GM18508 (cell line): ENCODE results near the gene TMEM143.
"Not testable (repeated sequence)": the region's sequence is repeated elsewhere in the genome, so short reads cannot be mapped to it uniquely, and the experiment has no call there.

ENCODE experiments used
- ATAC-seq: cut with Tn5 transposase; IDR thresholded peaks from one replicate; pipeline ENCODE4 v1.9.1; 2021; ENCODE audit warnings: moderate number of reproducible peaks; ENCODE audit not compliant: insufficient read depth, unreplicated experiment

TMEM143 gene

DNA sequence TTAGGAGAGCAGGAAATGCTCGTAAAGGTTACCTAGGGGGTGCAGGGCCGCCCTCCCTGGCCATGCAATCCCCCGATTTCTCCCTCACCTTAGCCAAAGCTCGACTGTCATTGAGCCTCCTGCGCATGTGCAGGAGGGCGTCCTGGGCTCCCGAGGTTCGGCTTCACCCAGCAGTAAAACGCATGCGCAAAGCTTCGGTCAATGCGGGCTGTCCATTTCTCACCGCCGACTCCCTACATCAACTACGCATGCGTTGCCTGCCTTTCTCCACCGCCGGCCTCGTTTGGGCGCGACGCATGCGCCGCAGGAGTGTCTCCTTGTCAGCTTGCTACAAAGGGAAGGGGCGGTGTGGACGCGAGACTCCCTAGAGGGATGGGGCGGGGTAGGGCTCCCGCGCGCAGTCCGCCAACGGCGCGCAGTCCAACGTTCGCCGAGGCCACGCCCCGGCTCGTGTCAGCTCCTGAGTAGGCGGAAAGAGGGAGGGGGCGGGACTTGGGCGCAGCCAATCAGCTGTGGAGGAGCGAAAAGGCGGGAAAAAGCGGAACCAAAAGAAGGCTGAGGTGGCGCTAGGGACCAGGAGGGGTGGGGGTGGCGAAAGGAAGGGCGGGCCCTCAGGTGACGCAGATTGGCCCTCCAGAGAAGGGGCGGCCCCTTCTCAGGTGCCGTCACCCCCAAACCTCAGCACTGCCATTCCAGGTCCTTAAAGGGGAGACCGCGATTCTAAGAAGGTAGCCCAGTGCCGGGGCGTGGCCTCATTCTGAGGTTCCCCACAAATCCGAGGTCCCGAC, at the start of gene TMEM143, which contains the start of gene SYNGR4:
TSS of gene TMEM143 (minus strand) at position 131 of the 788 bp plus-strand sequence. CDS start at position 111, 20 bp downstream.
TSS of gene SYNGR4 (plus strand) at position 558 of the 788 bp plus-strand sequence. CDS start 1,476 bp downstream, outside the sequence.
- ATAC-seq: peak; percentile 41

DNA sequence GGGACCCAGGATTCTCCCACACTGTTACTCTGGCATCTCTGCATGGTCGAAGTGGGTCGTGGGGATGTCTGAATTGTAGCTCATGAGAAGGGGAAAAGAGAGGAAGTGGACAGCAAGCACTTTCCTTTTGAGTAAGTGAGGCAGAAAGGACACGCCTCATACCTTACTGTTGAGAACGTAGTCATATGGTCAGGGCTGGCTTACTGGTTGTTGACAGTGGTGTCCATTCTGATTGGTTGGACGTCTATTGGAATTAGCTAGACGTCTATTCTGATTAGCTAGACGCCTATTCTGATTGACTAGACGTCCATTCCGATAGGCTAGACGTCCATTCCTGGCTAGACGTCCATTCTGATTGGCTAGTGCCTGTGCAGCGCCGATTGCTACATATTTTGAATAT, 42.1 kb upstream of the TMEM143 start:
- no peak for ATAC-seq

DNA sequence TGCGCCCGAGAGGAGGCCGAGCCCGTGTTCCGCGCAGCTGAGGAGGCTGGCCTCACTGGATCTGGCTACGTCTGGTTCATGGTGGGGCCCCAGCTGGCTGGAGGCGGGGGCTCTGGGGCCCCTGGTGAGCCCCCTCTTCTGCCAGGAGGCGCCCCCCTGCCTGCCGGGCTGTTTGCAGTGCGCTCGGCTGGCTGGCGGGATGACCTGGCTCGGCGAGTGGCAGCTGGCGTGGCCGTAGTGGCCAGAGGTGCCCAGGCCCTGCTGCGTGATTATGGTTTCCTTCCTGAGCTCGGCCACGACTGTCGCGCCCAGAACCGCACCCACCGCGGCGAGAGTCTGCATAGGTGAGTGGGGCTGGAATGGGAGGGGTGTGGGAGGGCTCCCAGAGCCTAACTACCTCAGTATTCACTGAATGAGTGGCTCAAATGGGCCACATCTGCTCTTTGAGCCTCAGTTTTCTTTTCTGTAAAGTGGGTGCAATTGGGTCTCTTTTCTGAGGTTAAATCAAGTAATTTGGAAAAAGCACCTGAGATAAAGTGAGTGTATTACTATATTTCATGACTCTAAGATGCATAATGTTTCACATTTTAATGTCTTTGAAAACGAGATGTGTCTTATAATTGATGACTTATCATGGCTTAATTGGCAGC, 41.4 kb upstream of the TMEM143 start:
- ATAC-seq: no peak

DNA sequence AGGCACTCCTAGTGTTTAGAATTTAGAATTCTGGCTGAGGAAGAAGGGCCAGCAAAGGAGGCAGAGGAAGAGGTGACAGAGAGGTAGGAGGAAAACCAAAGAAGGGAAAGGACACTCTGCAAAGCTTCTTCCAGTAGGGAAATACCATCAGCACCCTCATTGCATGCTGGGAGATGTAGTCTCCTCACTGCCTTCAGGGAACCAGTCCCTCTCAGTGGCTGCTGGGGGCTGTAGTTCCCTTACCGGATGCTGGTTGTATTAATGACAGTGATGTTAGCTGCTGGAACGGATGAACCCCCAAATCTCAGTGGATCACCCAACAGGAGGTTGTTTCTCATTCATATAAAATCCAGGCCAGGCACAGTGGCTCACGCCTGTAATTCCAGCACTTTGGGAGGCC, 39.9 kb upstream of the TMEM143 start:
- ATAC-seq: no peak

DNA sequence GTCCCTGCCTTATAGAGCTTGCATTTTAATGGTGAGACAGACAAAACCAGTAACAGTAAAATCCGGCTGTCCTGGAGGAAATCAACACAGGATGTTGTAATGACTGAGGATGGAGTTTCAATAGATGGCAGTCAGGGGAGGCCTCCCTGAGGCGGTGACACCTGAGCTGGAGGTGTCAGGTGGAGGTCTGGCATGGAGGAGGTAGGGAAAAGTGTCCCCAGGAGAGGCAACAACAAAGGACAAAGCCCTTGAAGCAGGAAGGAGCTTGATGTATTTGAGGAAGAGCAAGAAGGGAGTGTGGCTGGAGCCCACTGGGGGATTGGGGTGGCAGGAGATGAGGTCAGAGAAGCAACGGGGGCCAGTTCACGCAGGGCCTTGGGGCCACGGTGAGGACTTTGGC, 37.5 kb upstream of the TMEM143 start:
- no peak for ATAC-seq

DNA sequence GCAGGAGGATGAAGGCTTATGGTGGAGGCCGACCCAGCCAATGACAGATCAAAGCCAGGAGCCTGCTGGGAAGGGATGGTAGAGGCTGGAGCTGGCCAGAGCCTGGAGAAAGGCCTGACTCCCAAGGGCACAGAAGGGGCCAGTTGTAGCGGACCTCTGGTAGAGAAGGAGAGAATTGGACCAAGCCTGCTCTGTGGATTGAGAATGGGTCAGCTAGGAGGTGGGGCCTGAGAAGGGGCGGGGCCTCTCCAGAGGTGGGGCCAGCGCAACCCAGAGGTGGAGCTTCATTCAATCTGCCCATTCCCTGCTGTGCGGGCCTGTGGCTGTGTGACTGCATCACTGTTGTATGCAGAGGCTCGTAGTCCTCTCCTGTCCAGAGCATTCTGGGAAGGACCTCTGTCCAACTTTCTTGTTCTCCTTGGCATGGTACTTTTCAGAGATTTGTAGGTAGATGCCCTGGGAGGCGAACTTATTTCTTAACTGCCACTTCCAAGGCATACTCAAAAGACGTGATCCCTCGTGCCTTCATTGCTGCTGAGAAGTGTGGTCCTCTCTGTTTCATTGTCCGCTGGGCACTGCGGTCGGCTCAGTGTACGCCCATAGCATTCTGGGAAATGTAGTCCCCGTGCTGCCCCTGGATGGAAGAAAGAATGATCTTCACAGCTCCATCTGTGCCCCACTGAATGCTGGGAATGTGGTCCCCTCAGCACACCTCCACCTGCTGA, 36.4 kb upstream of the TMEM143 start:
- ATAC-seq: no peak

DNA sequence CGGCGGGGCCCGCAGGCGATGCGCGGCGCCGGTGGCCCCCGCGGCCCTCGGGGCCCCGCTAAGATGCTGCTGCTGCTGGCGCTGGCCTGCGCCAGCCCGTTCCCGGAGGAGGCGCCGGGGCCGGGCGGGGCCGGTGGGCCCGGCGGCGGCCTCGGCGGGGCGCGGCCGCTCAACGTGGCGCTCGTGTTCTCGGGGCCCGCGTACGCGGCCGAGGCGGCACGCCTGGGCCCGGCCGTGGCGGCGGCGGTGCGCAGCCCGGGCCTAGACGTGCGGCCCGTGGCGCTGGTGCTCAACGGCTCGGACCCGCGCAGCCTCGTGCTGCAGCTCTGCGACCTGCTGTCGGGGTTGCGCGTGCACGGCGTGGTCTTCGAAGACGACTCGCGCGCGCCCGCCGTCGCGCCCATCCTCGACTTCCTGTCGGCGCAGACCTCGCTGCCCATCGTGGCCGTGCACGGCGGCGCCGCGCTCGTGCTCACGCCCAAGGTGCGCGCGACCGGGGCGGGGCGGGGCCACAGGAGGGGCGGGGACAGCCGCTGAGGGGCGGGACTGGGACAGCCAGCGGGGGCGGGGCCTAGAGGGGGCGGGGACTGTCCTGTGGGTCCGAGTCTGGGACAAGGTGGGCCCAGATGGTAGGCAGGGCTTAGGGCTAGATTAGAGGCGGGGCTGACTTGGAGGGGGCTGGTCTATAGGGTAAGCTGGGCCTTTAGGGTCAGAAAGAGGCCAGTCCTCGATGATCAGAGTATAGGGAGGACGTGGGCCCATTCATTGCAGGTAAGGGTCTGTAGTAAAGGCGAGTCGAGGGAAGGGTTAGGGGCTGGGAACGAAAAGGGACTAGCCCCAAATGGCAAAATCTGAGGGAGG, 34.9 kb upstream of the TMEM143 start:
- ATAC-seq: no peak

DNA sequence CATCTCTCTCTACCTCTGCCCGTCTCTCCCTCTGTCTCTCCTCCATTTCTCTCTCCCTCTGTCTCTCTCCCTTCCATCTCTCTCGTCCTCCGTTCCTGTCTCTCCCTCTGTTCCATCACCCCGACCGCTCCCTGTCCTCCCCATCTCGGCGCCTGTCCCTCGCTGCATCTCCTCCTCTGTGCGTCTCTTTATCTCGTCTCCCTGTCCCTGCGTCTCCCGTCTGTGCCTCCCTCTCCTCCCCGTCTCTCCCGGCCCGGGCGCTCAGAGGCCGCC, 34.3 kb upstream of the TMEM143 start:
- ATAC-seq: no peak

DNA sequence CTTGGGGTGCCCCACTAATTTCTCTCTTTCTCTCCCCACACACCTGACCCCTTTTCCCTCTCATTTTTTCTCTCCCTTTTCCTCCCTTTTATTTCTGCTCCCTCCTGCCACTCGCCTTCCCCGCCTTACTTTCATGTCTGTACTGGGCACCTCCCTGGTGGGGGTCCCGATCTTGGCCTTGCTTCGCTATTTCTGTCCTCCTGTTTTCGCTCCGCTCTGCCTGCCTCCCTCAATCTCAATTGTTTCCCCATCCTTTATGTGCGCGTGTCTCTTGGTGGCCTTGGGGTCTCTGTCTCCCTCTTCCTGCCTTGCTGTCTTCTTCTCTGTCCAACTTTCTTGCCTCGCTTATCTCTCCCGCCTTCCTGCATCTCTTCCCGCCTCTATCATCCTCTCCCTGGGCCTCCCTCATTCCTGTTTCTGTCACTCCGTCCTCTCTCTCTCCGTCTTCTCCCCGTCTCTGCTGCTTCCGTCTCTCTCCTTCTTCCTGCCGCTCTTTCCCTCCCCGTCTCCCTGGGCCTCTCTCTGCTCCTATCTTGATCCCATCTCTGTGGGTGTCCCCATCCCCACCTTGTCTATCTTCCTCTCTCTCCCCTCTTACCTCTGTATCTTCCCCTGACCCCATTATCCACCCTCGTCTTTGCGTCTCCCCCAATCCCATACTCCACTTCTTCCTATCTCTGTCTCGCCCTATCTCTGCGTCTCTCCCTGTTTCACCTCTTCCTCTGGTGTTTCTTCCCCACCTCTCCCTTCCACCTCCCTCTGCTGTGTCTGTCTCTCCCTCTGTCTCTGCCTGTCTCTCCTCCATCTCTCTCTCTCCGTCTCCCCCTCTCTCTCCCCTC, 33.7 kb upstream of the TMEM143 start:
- ATAC-seq: no peak

DNA sequence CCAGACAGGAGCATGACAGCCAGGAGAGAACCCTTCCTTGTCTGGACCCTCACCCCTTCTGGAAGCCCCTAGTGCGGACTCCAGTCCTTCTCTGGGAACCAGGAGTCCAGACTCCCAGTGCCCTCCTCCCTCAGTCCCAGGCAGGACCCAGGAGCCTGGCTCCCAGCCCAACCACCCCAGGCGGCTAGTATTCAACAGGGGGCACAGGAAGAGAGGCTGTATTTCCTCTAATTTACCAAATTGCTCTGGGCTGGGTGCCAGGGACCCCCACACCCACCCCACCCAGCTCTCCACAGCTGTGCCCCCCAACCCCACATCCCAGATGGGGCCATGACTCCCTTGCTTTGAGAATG, 33.1 kb upstream of the TMEM143 start:
- no peak for ATAC-seq

DNA sequence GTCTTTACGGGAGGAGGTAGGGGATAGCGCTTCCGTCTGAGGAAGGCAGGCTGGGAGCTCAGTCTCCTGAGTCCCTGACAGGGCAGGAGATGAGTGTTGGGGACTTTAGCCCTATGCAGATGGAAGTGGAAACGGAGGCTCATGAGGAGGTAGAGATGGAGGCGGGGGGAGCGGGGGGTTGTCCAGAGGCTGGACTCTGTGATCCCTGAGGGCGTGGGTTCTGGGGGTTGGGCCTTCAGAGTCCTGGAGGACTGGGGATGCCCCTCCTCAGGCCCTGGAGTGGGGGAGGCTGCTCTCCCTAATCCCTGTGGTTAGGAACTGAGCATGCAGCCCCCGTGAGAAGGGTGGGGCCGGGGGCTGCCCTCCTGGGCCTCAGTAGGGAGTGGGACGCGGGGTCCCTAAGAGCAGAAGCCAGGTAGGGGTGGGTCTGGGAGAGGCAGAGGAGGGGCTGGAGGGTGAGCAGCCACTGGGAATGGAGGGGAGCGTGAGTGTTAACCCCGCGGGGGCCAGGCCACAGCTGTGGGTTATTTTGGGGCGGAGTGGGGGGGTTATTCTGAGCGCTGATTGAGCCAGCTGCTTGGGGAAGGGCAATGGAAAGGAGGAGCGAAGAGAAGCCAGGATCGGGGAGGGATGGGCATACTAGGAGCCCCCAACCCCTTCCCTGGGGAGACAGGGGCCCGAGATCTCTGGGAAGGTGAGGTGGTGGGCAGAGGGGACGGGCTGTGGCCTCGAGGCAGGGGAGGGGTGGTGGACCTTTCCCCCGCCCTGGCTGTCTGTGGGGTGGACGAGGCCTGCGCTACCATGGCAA, 32.5 kb upstream of the TMEM143 start:
- no peak for ATAC-seq

DNA sequence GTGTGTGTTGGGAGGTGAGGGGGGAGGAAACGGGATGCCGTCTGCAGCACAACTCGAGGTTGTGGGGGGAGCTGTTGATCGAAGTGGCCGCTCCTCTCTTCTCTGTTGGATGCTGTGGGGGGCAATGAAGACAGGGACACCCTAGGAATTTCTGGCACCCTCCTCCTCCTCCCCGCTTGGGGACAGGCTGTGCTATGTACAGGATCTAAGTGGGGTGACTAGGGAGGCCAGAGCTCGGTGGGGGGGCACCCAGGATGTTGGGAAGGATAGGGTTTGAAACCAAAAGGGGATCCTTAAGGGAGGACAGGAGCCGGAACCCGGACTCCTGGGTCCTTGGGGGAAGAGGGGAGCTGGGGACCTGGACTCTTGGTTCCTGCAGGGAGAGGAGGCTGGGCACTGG, 31.8 kb upstream of the TMEM143 start:
- no peak for ATAC-seq

DNA sequence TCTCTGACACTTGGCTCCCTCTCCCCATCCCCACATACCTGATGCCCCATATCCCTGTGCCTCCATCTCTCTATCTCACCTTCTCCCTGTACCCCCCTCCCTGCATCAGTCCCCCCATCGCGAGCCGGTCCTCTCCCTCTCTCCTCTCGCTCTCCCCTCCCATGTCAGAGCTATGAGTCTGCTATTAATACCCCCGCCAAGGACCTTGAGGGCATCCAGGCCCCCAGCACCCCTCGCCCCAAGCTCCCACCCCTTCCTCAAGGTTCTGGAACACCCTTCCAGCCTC, 31.4 kb upstream of the TMEM143 start:
- ATAC-seq: no peak

DNA sequence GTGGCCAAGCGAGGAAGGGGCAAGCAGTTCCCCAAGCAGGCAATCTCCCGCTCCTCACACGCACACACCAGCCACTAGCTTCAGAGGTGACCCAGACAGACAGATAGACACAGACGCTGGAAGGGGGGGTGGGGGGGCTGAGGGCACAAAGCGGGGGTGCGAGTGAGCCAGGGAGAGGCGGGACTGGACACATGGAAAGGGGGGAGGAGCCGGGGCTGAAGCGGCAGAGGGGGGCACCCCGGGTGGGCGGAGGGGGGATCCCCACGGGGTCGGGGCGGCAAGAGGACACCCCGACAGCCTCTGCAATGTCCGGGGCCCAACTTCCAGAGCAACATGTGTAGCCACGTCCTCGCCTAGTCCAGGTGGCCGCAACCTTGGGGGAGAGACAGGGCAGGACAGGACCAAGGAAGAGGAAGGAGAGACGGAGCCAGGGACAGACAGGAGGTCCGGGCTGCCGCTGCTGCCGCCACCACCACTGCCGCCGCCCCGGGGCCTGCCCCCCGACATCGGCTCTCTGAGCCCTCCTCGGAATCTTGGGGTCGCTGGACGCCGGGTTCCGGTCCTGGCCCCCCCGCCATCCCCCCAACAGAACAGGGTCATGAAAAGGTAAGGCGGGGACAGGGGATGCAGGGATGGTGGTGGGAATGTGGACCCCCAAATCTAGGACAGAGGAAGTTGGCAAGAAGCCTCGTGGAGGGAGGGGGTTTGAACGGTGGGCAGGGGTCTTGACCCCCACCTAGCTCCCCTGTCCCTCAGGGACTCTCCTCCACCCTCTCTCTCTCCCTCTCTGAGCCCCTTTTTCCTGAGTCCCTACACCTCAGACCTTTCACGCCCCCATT, 30.8 kb upstream of the TMEM143 start:
- ATAC-seq: no peak

DNA sequence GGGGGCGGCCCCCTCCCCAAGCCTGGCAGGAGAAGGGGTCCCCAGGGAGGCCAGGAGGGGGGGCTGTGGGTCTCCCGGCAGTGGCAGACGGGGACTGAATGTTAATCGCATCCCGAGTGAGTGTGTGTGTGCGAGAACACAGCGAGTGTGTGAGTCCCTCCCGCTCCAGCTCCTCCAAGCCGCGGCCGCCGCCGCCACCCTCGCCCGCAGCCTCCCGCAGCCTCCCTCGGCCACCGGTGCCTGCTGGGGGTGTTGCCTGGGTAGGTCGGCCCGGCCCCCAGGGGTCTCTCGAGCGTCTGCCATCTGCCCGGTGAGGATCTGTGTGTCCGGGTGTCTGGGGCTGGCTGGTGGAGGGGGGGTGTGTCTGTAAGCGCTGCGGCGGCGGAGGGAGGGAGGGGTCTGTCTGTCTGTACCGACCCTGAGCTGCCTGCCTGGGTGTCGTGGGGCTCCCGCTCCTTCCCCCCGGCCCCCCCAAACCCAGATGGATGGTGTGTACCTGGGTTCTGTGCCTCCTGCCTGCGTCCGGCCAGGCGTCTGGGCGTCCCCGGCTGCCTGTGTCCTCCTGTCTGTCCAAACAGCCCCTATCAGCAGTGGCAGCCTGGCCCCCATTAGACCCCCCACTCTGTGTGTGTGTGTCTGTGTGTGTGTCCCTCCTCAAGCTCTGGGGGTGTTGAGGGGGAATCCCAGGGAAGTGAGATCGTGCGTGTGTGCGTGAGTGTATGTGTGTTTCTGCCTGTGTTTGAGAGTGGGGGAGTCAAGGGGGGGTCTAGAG, 30.0 kb upstream of the TMEM143 start, which contains the start of gene GRIN2D:
TSS of gene GRIN2D (plus strand) at position 110 of the 772 bp plus-strand sequence. CDS start 4,725 bp downstream, outside the sequence.
- no peak for ATAC-seq

DNA sequence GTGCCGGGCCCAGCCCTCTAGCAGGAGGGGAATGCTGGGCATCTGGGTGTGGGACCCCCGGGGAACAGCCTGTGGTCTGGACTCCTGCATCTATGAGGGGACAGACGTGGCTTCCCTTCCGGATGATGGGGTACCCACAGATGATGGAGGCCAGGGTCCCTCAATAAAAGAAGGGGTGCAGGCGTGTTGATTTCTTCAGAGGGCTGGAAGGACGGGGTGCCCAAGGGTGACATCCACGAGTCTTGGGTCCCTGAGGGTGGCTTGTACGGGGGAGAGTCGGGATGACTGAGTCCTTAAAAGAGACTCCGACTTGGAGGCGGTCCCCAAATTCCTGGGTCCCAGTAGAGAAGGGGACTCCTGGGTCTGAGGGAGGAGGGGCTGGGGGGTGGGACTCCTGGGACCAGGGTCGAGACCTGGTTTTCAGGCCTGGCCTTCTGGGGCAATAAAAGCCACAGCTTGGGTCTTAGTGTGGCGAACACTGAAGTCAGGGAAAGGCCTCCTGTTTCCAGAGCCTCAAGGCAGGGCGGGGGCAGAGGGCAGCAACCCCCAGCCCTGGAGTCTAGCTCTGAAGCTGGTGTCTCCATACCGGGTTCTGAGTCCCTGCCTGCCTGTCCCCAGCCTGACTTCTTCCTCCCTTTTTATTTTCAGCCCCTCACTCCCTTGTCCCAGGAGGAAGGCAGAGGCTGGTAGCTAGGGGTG, 29.3 kb upstream of the TMEM143 start:
- ATAC-seq: no peak

DNA sequence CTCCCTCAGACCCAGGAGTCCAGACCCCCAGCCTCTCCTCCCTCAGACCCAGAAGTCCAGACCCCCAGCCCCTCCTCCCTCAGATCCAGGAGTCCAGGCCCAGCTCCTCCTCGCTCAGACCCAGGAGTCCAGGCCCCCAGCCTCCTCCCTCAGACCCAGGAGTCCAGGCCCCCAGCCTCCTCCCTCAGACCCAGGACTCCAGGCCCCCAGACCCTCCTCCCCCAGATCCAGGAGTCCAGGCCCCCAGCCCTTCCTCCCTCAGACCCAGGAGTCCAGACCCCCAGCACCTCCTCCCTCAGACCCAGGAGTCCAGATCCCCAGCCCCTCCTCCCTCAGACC, 28.2 kb upstream of the TMEM143 start:
- ATAC-seq: not testable (repeated sequence)
